GM12892 (cell line): ENCODE data around the gene TSSC4.

Experiments
- DNase-seq: peaks from one replicate; pipeline ENCODE4 v3.0.0; 2011; ENCODE audit not compliant: insufficient read length
- FAIRE-seq: peaks from 2 replicates; lab custom pipeline; 2011; peaks lifted over from hg19 to GRCh38; lab: Jason Lieb, UNC
- POLR2A ChIP-seq: IDR thresholded peaks from 2 replicates; pipeline ENCODE4 v1.6.1; 2011; ENCODE audit warnings: low read depth, low read length, control low read depth
- POLR2AphosphoS5 ChIP-seq: IDR thresholded peaks from 2 replicates; pipeline ENCODE4 v1.6.1; 2011; ENCODE audit warnings: low read depth, low read length, control low read depth
- TAF1 ChIP-seq: IDR thresholded peaks from 2 replicates; pipeline ENCODE4 v1.6.1; 2011; ENCODE audit warnings: low read depth, mild to moderate bottlenecking, control low read depth, low read length, borderline replicate concordance

The TSSC4 gene

GRCh38 chr11:2411446-2412305, 11.1 kb downstream of the TSSC4 start:
- DNase-seq (no peak), FAIRE-seq (no peak)
- no peak for TF ChIP-seq TAF1
- TF ChIP-seq POLR2AphosphoS5: no peak
- no peak for TF ChIP-seq POLR2A

GRCh38 chr11:2412323-2412722, 11.8 kb downstream of the TSSC4 start:
- FAIRE-seq: no peak
- TF ChIP-seq POLR2A (no peak), POLR2AphosphoS5 (no peak), TAF1 (no peak)

GRCh38 chr11:2413742-2414579, 13.4 kb downstream of the TSSC4 start:
- DNase-seq: no peak
- TF ChIP-seq TAF1: no peak
- no peak for TF ChIP-seq POLR2A
- no peak for TF ChIP-seq POLR2AphosphoS5
- FAIRE-seq: no peak

More at GRCh38 chr11:2412323-2412722, 11.8 kb downstream of the TSSC4 start:
- DNase-seq: no peak

- DNase-seq (no peak), FAIRE-seq (no peak)
- TF ChIP-seq TAF1: no peak
Observed at GRCh38 chr11:2414616-2415015, 14.1 kb downstream of the TSSC4 start.

- DNase-seq (no peak), FAIRE-seq (no peak)
- TF ChIP-seq POLR2AphosphoS5 (no peak), TAF1 (no peak), POLR2A (no peak)
Observed at GRCh38 chr11:2415171-2415570, 14.6 kb downstream of the TSSC4 start.

GRCh38 chr11:2415601-2416380, 15.2 kb downstream of the TSSC4 start:
- FAIRE-seq (no peak), DNase-seq (no peak)
- TF ChIP-seq POLR2A: no peak
- no peak for TF ChIP-seq TAF1
- no peak for TF ChIP-seq POLR2AphosphoS5

GRCh38 chr11:2416765-2417164, 16.2 kb downstream of the TSSC4 start:
- no peak for FAIRE-seq
- TF ChIP-seq TAF1: no peak
- TF ChIP-seq POLR2AphosphoS5: no peak
- no peak for TF ChIP-seq POLR2A
- DNase-seq: no peak

- DNase-seq (no peak), FAIRE-seq (no peak)
- TF ChIP-seq TAF1 (no peak), POLR2A (no peak), POLR2AphosphoS5 (no peak)
Observed at GRCh38 chr11:2417856-2418692, 17.5 kb downstream of the TSSC4 start.

GRCh38 chr11:2418693-2419360, 18.3 kb downstream of the TSSC4 start:
- FAIRE-seq: no peak
- TF ChIP-seq POLR2AphosphoS5: no peak
- TF ChIP-seq POLR2A: no peak
- no peak for TF ChIP-seq TAF1

More at GRCh38 chr11:2418693-2419360, 18.3 kb downstream of the TSSC4 start:
- DNase-seq: no peak
